Measurements from ENCODE around the gene PARD3B.

DNA sequence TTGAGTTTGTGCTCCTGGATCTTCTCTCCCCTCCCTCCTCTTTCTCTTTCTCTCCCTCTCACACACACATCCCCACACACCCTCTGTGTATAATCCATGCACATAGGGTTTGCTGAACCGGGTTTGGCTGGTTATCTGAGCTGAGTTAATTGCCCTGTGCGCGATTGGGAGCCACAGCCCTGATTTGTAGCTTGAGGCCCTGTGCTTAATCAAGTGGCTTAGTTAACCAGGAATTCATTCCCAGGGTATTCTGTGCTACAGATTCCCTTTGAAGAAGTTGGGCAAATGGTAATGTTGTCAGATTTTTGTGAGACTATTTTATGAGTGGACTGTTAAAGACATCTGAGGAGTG, 6.2 kb downstream of the PARD3B start:
- TF ChIP-seq, protein P1, sequence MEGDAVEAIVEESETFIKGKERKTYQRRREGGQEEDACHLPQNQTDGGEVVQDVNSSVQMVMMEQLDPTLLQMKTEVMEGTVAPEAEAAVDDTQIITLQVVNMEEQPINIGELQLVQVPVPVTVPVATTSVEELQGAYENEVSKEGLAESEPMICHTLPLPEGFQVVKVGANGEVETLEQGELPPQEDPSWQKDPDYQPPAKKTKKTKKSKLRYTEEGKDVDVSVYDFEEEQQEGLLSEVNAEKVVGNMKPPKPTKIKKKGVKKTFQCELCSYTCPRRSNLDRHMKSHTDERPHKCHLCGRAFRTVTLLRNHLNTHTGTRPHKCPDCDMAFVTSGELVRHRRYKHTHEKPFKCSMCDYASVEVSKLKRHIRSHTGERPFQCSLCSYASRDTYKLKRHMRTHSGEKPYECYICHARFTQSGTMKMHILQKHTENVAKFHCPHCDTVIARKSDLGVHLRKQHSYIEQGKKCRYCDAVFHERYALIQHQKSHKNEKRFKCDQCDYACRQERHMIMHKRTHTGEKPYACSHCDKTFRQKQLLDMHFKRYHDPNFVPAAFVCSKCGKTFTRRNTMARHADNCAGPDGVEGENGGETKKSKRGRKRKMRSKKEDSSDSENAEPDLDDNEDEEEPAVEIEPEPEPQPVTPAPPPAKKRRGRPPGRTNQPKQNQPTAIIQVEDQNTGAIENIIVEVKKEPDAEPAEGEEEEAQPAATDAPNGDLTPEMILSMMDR (IDR thresholded peaks at IDR 0.05) = no peak
- no peak for TF ChIP-seq POLR2A (IDR thresholded peaks at IDR 0.05)
